Measurements from ENCODE around the gene SCN5A.
A peak's percentile ranks its signal among the peaks of the same experiment; 100 is the strongest.

Gene SCN5A

DNA sequence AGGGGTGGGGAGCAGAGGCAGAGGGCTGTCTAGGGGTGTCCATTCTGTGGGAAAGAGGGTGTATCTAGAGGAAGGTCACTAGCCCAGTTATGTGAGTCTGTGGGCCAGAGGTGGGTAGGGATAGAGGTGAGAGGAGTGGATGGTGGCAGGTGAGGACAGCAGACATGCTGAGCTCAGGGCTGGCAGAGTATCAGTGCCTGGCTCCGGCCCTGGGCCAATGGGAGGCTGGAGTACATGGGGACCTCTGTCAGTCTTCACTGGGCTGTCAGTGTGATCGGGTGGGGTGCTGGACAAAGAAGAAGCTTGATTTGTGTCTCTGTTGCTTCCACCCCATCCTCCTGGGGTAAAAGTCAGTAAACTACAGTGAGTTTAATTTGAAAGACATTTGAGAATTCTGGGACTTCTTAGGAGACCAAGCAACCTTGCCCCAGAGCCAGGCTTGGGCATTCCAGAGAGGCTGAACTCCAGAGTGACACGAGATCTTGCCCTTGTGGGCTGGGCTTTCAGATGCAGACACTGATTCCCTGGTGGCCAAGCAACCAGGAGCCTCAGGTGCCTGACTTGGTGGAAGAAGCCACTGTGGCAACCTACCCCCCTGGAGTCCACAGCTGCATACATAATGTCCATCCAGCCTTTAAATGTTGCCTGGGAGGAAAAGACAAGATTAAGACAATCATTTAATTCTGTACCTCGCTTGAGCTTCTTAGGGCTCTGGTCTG is 92.7 kb downstream of the SCN5A start:
- peak in 1 of 2 donors; percentile 3 for DNase-seq

- DNase-seq = no peak
These were observed 93.6 kb downstream of the SCN5A start for GRCh38 chr3:38555926-38556325.

GRCh38 chr3:38555149-38555840 is 94.2 kb downstream of the SCN5A start:
- DNase-seq = no peak

DNA sequence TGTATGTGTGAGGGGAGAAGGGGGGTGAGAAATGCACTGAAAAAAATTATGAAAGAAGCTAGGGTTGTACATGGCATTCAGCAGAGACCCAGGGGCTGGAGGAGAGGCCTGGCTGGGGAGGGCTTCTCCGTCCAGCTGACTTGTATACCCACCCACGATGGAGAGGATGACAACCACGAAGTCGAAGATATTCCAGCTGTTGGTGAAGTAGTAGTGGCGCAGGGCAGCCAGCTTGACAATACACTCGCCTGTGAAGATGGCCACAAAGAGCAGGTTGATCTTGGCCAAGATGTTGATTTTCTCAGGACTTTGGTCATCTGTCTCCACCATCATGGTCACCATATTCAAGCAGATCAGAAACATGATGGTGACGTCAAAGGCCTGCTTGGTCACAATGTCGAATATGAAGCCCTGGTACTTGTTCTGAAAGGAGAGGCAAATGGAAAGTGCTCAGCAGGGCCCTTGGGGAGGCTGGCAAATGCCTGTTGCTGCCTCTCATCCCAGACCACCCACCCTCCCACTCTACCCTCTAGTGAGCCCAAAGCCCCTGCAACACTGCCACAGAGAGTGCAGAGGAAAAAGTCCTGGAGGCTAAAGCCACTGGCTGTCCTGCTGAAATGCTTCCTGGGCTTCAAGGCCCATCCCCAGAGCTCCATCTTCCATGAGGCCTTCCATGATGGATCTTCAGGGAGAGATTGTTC is 95.2 kb downstream of the SCN5A start:
- no peak for DNase-seq

- DNase-seq = no peak
These were observed 96.4 kb downstream of the SCN5A start for GRCh38 chr3:38553071-38553470.

GRCh38 chr3:38552364-38552763 is 97.1 kb downstream of the SCN5A start:
- DNase-seq = no peak

GRCh38 chr3:38551026-38551832 is 98.3 kb downstream of the SCN5A start:
- no peak for DNase-seq

DNA sequence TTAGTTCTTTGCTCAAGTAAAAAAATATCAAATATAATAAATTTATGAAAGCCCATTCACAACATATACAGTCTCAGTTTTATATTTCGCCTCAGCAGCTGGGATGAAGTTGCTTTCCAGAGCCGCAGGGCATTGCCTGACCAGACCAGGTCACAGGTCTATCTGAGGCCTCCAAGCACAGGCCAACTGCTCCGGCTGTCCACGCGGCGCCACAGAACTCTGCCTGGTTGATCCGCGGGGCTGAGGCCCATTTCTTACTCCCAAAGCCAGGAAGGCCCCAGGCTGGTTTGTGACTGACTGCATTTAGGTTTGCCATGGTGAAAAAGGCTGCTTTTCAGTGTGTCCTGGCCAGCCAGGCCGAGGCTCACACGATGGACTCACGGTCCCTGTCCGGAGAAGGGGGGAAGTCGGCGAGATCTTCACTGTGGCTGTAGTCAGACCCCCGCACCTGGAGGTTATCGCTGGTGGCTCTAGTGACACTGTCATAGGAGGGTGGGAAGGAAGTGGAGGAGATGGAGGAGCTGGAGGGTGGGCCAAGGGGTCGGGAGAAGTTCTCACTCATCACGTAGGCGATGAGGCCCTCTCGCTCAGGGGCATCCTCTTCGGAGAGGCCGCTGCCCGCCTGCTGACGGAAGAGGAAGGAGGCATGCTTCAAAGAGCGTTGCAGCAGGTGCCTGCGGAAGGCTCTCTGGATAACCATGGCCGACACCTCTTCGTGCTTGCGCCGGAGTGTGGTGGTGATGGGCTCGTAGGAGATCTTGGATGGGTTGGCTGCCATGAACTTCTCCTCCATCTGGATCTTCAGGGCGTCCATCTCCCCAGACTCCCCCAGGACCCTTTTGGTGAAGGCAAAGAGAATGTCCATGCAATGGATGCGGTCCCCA is 99.3 kb downstream of the SCN5A start:
- no peak for DNase-seq

DNA sequence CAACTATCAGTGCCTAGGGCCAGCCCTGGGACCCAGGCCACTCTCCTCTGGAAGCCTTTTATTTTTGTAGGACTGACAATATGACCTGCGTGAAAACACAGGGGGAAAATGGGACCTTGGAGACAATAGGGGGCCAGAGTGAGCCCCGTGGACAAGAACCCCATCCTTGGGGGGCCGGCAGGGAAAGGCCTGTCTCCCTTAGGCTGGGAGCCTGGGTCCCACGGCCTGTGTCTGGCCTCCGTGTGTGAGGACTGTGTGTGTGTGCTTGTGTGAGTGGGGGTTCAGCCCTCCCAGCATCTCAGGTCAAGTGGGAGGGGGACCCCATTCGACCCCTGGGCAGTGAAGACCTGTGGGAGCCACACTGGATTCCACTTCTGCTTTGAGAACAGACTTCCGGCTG is 100.0 kb downstream of the SCN5A start:
- DNase-seq = no peak

DNA sequence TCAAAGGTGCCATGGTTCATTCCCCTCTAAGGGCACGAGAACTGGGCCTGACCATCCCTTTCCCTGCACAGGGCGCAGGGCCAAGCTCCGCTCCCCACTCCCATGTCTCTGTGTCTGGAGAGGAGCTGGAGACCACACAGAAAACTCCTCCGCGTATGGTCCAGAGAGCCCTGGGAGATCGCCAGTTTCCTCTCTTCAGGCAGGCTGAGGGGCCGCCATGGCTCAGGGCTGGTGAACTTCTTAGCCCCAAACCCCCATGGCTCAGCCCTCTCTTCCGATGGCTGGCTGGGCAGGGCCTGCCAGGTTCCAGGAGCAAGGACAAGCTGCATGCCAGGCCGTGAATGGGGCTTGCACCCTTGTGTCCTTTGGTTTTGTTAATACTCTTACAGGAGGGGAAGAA is 100.4 kb downstream of the SCN5A start:
- no peak for DNase-seq

GRCh38 chr3:38548154-38548931 is 101.1 kb downstream of the SCN5A start:
- DNase-seq = no peak

DNA sequence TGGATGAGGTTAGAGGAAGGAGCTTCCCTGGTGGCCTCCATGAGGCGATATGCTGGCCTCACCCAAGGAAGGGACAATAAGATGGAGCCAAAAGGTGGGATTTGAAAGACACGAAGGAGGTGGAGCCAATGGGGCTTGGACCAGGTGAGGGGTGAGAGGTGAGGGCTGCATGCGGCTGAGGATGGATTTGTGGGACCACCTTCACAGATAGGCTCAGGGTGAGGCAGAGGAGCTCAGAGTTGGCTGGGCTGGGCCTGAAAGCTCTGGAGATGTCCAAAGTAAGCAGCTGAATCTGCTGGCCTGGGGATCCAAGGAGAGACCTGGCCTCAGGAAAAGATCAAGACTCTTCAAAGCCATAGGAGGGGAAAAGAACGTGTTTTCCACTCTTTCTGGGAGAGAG is 103.5 kb downstream of the SCN5A start:
- no peak for DNase-seq

DNA sequence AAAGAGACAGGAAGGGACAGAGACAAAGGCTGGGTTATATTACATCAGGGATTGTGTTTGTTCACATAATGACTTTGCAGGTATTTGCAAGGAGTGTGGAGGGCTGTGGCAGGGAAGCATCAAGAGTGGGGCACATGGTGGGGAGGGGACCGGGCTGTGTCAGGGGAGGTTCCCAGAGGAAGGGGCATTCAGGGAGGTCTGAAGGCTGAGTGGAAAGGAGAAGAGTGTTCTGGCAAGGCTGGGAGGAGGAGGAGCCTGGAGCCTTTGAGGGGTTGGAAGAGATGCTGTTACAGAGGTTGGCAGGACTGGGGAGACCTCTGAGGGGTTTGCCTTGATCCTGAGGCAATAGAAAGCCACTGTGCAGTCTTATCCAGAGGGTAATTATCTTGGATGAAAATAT is 103.9 kb downstream of the SCN5A start:
- DNase-seq = no peak

DNA sequence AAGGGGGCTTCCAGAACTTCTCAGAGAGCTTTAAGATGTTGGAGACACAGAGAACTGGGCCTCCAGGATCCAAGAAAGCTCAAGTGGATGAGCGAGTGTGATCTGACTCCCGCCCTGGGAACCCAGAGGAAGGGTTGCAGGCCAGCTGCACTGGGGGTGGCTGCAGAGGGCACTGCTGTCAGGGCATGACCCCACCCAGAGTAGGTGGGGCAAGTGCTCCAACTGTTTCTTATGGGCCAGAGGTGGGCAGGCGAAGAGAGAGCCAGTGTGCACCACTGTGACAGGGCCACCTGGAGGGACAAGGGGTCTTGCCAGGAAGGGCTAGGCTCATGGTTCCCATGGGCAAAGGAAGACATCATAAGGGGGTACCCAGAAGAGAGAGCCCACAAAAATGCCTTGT is 104.6 kb downstream of the SCN5A start:
- DNase-seq = no peak

DNA sequence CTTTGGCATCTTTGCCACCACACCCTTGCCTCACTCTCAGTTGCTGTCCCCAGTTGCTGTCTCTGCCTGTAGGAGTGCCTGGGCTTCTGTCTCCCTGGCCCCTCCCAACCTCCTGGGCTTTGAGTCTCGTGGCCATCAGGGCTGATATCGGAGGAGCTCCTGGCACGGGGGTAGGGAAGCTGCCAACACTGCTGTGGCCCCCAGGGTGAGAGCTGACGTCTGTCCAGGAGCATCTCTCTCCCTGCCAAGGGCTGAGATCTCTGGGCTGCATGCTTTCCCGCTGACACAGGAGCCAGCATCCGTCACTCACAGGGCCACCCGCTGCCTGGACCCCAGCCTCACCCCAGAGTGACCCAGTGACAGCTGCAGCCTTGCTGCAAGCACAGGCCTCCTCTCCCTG is 105.9 kb downstream of the SCN5A start:
- DNase-seq = no peak

- no peak for DNase-seq
These were observed 106.8 kb downstream of the SCN5A start for GRCh38 chr3:38542401-38543298.

GRCh38 chr3:38541806-38542205 is 107.7 kb downstream of the SCN5A start:
- no peak for DNase-seq

DNA sequence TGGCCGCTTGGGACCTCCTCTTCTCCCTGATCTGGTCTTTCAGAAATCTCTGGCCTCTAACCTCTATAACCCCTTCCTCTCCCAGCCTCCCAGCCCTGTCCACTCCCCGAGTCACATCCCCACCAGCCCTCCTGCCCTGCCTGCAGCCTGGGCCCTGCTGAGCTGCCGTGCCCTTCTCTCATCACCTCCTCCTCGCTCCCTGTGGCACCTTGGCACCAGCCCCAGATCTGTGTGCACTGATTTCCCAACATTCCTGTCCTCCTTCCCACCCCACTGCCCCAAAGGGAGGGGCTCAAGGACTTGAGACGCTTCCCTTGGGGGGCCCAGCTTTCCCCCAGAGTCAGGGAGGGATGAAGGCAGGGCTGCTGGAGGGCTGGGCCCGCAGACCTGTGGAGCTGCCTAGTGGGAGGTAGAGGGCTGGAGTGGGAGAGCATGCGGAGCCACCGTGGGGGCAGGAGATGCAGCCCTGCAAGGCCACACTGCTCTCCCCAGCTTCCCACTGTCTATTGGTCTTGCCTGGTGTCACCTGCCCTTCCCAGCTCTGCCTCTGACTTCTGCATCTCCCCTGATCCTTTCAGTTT is 110.6 kb downstream of the SCN5A start:
- DNase-seq = no peak

GRCh38 chr3:38536671-38537070 is 112.8 kb downstream of the SCN5A start:
- no peak for DNase-seq

- DNase-seq = no peak
These were observed 114.9 kb downstream of the SCN5A start for GRCh38 chr3:38534604-38535003.
